Activated naive CD4-positive, alpha-beta T cell treated with anti-CD3 and anti-CD28 coated beads, Interleukin-2, amount 10 ng/mL, durations not matched to agents 7 days and 5 days (primary cell): ENCODE results near the gene MYO3B.

ENCODE experiments used
- CTCF ChIA-PET: fragments of 350-600 bp; sonication (Branson Sonifier 250); formaldehyde crosslinking; loops from one replicate; lab custom pipeline; 2021; ENCODE audit warnings: antibody characterized with exemption; lab: Charles Lee
- DNase-seq: peaks from one replicate; pipeline ENCODE4 v3.0.0-alpha.2; 2020
- H3K27ac Mint-ChIP-seq: one replicate; pipeline ENCODE4 v1.8.0; 2021; ENCODE audit warnings: mild to moderate bottlenecking, moderate library complexity, mixed read lengths
- H3K27me3 Mint-ChIP-seq: one replicate; pipeline ENCODE4 v1.8.0; 2021; ENCODE audit warnings: mild to moderate bottlenecking, mixed read lengths
- H3K36me3 Mint-ChIP-seq: one replicate; pipeline ENCODE4 v1.8.0; 2021; ENCODE audit warnings: mixed read lengths
- H3K4me1 Mint-ChIP-seq: one replicate; pipeline ENCODE4 v1.8.0; 2021; ENCODE audit warnings: mixed read lengths
- H3K4me3 Mint-ChIP-seq: one replicate; pipeline ENCODE4 v1.8.0; 2021; ENCODE audit warnings: mild to moderate bottlenecking, moderate library complexity, mixed read lengths
- H3K9me3 Mint-ChIP-seq: one replicate; pipeline ENCODE4 v1.8.0; 2021; ENCODE audit warnings: mixed read lengths

MYO3B gene

GRCh38 chr2:170695521-170696410 is 517.8 kb downstream of the MYO3B start:
- peaks cover 5% of the 10 kb centered on the region for H3K27me3 Mint-ChIP-seq
- no peak overlapping the region for H3K4me3 Mint-ChIP-seq
- no peaks in the 10 kb centered on the region for H3K9me3 Mint-ChIP-seq
- H3K36me3 Mint-ChIP-seq = no peaks in the 10 kb centered on the region
- no peak overlapping the region for H3K27ac Mint-ChIP-seq
- no peak for DNase-seq
- CTCF ChIA-PET = no interaction called here
- H3K4me1 Mint-ChIP-seq = no peaks in the 10 kb centered on the region

GRCh38 chr2:170696948-170697347 is 519.0 kb downstream of the MYO3B start:
- no peaks in the 10 kb centered on the region for H3K9me3 Mint-ChIP-seq
- H3K4me3 Mint-ChIP-seq = no peak overlapping the region
- no peaks in the 10 kb centered on the region for H3K4me1 Mint-ChIP-seq
- no peaks in the 10 kb centered on the region for H3K36me3 Mint-ChIP-seq
- peaks cover 15% of the 10 kb centered on the region for H3K27me3 Mint-ChIP-seq
- H3K27ac Mint-ChIP-seq = no peak overlapping the region
- CTCF ChIA-PET = no interaction called here
- DNase-seq = no peak

DNA sequence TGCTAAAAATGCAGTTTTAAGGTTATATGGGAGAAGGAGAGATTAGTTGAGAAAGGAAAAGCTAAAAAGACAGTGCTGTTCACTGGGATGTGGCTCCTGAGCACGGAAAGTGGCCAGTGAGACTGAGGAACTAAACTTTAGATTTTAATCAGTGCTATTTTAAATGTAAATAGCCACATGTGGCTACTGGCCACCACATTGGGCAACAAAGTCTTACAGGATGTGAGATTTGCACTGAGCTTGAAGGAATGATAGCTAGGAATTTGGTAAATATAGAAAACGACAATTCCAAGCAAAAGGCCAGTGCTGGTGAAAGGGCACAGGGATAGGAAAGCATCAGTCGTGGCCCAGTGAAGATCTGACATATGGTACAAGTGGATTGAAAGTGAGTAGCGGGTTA is 523.1 kb downstream of the MYO3B start:
- Mint-ChIP-seq H3K9me3 (no peaks in the 10 kb centered on the region), H3K36me3 (no peaks in the 10 kb centered on the region), H3K4me3 (no peak overlapping the region), H3K27me3 (peaks cover 35% of the 10 kb centered on the region), H3K4me1 (no peaks in the 10 kb centered on the region), H3K27ac (no peak overlapping the region)
- CTCF ChIA-PET = no interaction called here
- no peak for DNase-seq

DNA sequence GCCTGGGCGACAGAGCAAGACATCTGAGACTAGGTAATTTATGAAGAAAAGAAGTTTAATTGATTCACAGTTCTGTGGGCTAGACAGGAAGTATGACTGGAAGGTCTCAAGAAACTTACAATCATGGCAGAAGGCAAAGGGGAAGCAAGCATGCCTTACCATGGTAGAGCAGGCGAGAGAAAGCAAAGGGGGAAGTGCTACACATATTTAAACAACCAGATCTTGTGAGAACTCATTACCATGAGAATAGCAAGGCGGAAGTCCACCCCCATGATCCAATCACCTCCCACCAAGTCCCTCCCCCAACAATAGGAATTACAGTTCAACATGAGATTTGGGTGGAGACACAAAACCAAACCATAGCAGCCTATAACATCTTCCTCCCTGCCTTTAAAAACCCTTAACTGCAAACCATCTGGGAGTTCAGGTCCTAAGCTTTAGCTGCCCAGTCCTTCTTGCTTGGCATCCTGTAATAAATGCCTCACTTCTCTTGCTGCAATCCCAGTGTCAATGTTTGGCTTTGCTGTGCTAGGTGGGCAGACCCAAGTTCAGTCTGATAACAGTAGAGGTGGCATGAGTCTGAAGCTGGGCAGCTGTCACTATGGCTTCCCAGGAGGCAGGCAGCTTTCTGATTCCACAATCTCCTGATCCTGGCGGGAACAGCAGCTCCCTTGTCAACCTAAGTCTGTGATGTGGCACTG is 526.0 kb downstream of the MYO3B start:
- Mint-ChIP-seq H3K4me1 (no peaks in the 10 kb centered on the region), H3K27ac (no peak overlapping the region), H3K36me3 (no peaks in the 10 kb centered on the region), H3K9me3 (no peaks in the 10 kb centered on the region), H3K27me3 (peaks cover 57% of the 10 kb centered on the region), H3K4me3 (no peak overlapping the region)
- CTCF ChIA-PET = no interaction called here
- no peak for DNase-seq
